ENCODE measurements around the gene APMAP. TPM values are rescaled to one million over a fixed set of nuclear protein-coding genes. Genes with fewer than 3 reads are reported as not detected.
A peak's percentile ranks its signal among the peaks of the same experiment; 100 is the strongest.

The APMAP gene
- total RNA-seq: 97.7 and 110 TPM in 2 replicates
- 123 and 125 TPM in 2 replicates for polyA plus RNA-seq

- H3K9me3 ChIP-seq (ENCODE audit: low read depth): no peaks in the 10 kb centered on the region
- peaks cover 9% of the 10 kb centered on the region for H3K4me1 ChIP-seq (ENCODE audit: insufficient read depth)
- DNase-seq (ENCODE audit: low spot score): peak; percentile 97
- peak within 1 kb of the TSS; percentile 93 for H3K4me2 ChIP-seq
- WGBS (ENCODE audit: low lambda C conversion rate, missing lambda C conversion rate): under 1% methylated on average over 65 of the region's 69 CpGs
- no peaks in the 10 kb centered on the region for H3K9me2 ChIP-seq (replicated peaks; ENCODE audit: insufficient read depth)
- peaks cover 7% of the 10 kb centered on the region for H4K20me1 ChIP-seq (ENCODE audit: insufficient read depth, poor library complexity, severe bottlenecking)
- no peaks in the 10 kb centered on the region for H3K36me3 ChIP-seq (replicated peaks; ENCODE audit: insufficient read depth, low read depth)
- H3K4me3 ChIP-seq: peak within 1 kb of the TSS; percentile 65
- H2AFZ ChIP-seq: peak within 1 kb of the TSS; percentile 87
- H3K27me3 ChIP-seq: no peaks in the 10 kb centered on the region
- H3K27ac ChIP-seq: peak within 1 kb of the TSS; percentile 96
- TF ChIP-seq CTCF (IDR thresholded peaks at IDR 0.05; ENCODE audit: poor library complexity) (no peak), EZH2phosphoT487 (IDR thresholded peaks at IDR 0.05; ENCODE audit: low read depth, severe bottlenecking, unreplicated experiment) (no peak), EZH2 (IDR thresholded peaks at IDR 0.05; ENCODE audit: borderline replicate concordance) (no peak)
- H3K79me2 ChIP-seq: peaks cover 43% of the 10 kb centered on the region
Measured at GRCh38 chr20:24992487-24993205, at the start of gene APMAP. APMAP (minus strand) TSS chr20:24992751; CDS start chr20:24992688, 63 bp downstream.

- peaks cover 4% of the 10 kb centered on the region for H3K79me2 ChIP-seq
- peaks cover 20% of the 10 kb centered on the region for H3K4me1 ChIP-seq (ENCODE audit: insufficient read depth)
- TF ChIP-seq CTCF (IDR thresholded peaks at IDR 0.05; ENCODE audit: poor library complexity): no peak
- no peak for TF ChIP-seq EZH2 (IDR thresholded peaks at IDR 0.05; ENCODE audit: borderline replicate concordance)
- no peak for TF ChIP-seq EZH2phosphoT487 (IDR thresholded peaks at IDR 0.05; ENCODE audit: low read depth, severe bottlenecking, unreplicated experiment)
- H3K4me3 ChIP-seq: no peak overlapping the region
- H3K36me3 ChIP-seq (replicated peaks; ENCODE audit: insufficient read depth, low read depth): no peaks in the 10 kb centered on the region
- no peaks in the 10 kb centered on the region for H3K27me3 ChIP-seq
- H2AFZ ChIP-seq: no peak overlapping the region
- no peak overlapping the region for H3K4me2 ChIP-seq
- H3K9me2 ChIP-seq (replicated peaks; ENCODE audit: insufficient read depth): no peaks in the 10 kb centered on the region
- DNase-seq (ENCODE audit: low spot score): no peak
- H3K27ac ChIP-seq: no peak overlapping the region
- no peaks in the 10 kb centered on the region for H3K9me3 ChIP-seq (ENCODE audit: low read depth)
- WGBS (ENCODE audit: low lambda C conversion rate, missing lambda C conversion rate): 93% methylated on average over 21 of the region's 21 CpGs
- peaks cover 7% of the 10 kb centered on the region for H4K20me1 ChIP-seq (ENCODE audit: insufficient read depth, poor library complexity, severe bottlenecking)
Measured at GRCh38 chr20:25041813-25042530, 49.4 kb upstream of the APMAP start.

GRCh38 chr20:25040438-25040831, 47.9 kb upstream of the APMAP start:
- H3K27me3 ChIP-seq: no peaks in the 10 kb centered on the region
- no peak overlapping the region for H3K4me3 ChIP-seq
- H3K36me3 ChIP-seq (replicated peaks; ENCODE audit: insufficient read depth, low read depth): no peaks in the 10 kb centered on the region
- H2AFZ ChIP-seq: no peak overlapping the region
- no peaks in the 10 kb centered on the region for H3K9me2 ChIP-seq (replicated peaks; ENCODE audit: insufficient read depth)
- peaks cover 5% of the 10 kb centered on the region for H3K79me2 ChIP-seq
- peak overlapping the region; percentile 45 for H3K27ac ChIP-seq
- WGBS (ENCODE audit: low lambda C conversion rate, missing lambda C conversion rate): 60% methylated on average over 6 of the region's 6 CpGs
- peak overlapping the region; percentile 51 for H3K4me2 ChIP-seq
- H3K4me1 ChIP-seq (ENCODE audit: insufficient read depth): peaks cover 28% of the 10 kb centered on the region
- TF ChIP-seq CTCF (IDR thresholded peaks at IDR 0.05; ENCODE audit: poor library complexity) (no peak), EZH2phosphoT487 (IDR thresholded peaks at IDR 0.05; ENCODE audit: low read depth, severe bottlenecking, unreplicated experiment) (no peak), EZH2 (IDR thresholded peaks at IDR 0.05; ENCODE audit: borderline replicate concordance) (no peak)
- H4K20me1 ChIP-seq (ENCODE audit: insufficient read depth, poor library complexity, severe bottlenecking): peaks cover 7% of the 10 kb centered on the region
- DNase-seq (ENCODE audit: low spot score): peak; percentile 62
- H3K9me3 ChIP-seq (ENCODE audit: low read depth): no peaks in the 10 kb centered on the region
